Neutrophil (primary cell): ENCODE data around the gene ENOPH1.

Source experiments
- H3K27ac ChIP-seq: fragments of 200-600 bp; sonication (generic); 2 replicates; pipeline ENCODE4 v1.5.1; 2016; ENCODE audit warnings: mild to moderate bottlenecking, moderate library complexity
- H3K27me3 ChIP-seq: fragments of 200-600 bp; sonication (generic); 2 replicates; pipeline ENCODE4 v1.6.0; 2016; ENCODE audit warnings: mild to moderate bottlenecking
- H3K36me3 ChIP-seq: fragments of 200-600 bp; sonication (generic); 2 replicates; pipeline ENCODE4 v1.5.1; 2017
- H3K4me1 ChIP-seq, 2 experiments: fragments of 200-600 bp in 1 of 2; sonication (generic) in 1 of 2; 1 replicate in 1 of 2; 2 replicates in 1 of 2; pipeline versions ENCODE4 v1.5.1 to v1.6.1; 2013 to 2016; ENCODE audit warnings: low read depth in 1 of 2, low read length in 1 of 2, mild to moderate bottlenecking in 1 of 2, moderate library complexity in 1 of 2; ENCODE audit not compliant: control insufficient read depth in 1 of 2, insufficient read depth in 1 of 2
- H3K4me3 ChIP-seq, 2 experiments: fragments of 200-600 bp in 1 of 2; sonication (generic) in 1 of 2; 1 replicate in 1 of 2; 2 replicates in 1 of 2; pipeline ENCODE4 v1.5.1; 2013 to 2016; ENCODE audit warnings: low read depth in 1 of 2, low read length in 1 of 2, mild to moderate bottlenecking in 1 of 2, moderate library complexity in 1 of 2
- H3K9me3 ChIP-seq: fragments of 200-600 bp; sonication (generic); 2 replicates; pipeline ENCODE4 v1.5.1; 2016
- TF ChIP-seq, protein P1 (sequence below): fragments of 200-600 bp; sonication (generic); IDR thresholded peaks from 2 replicates; pipeline ENCODE4 v1.5.1; 2016; ENCODE audit warnings: antibody characterized with exemption

ENOPH1 gene

DNA sequence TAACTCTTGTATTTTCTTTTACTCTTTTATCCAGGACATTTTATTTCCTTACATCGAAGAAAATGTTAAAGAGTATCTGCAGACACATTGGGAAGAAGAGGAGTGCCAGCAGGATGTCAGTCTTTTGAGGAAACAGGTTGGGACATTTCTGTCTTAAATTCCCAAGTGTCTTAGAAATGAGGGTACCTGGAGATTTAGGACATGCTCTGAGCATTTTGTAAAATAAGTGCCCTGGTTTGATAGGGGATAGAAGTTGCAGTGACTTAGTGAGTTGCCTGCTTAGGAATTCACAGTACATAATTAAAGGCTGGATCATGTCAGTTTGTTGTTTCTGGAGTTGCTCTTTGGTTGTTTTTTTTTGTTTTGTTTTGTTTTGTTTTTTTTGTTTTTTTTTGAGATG, 17.5 kb downstream of the ENOPH1 start:
- no peaks in the 10 kb centered on the region for H3K9me3 ChIP-seq
- peaks cover 18% of the 10 kb centered on the region for H3K36me3 ChIP-seq
- H3K4me3 ChIP-seq = no peak overlapping the region
- TF ChIP-seq, protein P1, sequence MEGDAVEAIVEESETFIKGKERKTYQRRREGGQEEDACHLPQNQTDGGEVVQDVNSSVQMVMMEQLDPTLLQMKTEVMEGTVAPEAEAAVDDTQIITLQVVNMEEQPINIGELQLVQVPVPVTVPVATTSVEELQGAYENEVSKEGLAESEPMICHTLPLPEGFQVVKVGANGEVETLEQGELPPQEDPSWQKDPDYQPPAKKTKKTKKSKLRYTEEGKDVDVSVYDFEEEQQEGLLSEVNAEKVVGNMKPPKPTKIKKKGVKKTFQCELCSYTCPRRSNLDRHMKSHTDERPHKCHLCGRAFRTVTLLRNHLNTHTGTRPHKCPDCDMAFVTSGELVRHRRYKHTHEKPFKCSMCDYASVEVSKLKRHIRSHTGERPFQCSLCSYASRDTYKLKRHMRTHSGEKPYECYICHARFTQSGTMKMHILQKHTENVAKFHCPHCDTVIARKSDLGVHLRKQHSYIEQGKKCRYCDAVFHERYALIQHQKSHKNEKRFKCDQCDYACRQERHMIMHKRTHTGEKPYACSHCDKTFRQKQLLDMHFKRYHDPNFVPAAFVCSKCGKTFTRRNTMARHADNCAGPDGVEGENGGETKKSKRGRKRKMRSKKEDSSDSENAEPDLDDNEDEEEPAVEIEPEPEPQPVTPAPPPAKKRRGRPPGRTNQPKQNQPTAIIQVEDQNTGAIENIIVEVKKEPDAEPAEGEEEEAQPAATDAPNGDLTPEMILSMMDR = no peak
- no peaks in the 10 kb centered on the region for H3K27me3 ChIP-seq
- H3K27ac ChIP-seq = no peak overlapping the region
- no peaks in the 10 kb centered on the region for H3K4me1 ChIP-seq

DNA sequence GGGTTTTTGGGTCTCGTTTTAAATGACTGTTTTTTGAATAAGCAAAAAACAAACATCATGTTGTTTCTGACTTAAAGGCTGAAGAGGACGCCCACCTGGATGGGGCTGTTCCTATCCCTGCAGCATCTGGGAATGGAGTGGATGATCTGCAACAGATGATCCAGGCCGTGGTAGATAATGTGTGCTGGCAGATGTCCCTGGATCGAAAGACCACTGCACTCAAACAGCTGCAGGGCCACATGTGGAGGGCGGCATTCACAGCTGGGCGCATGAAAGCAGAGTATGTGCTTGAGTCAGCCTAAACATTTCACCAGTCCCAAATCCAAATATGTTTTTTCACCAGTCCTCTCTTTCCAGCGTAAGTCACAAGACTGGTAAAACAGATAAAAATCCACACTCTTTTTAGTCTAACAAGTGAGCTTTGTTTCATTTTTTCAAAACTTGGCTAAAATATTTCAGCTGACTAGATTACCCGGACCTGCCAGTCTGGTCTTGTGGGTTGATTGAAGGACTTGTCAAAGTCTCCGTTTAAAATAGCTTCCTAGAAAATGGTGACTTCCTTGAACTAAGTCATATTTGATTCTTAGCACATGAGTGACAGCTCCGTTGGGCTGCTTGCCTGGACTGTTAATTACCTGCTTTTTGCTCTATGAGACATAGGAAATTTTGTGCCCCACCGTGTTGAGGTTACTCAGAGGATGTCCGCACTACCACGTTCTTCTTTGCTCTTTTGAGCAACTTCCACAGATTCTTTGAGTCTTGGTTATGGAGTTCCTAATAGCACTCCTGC, 20.8 kb downstream of the ENOPH1 start:
- Histone ChIP-seq H3K36me3 (peaks cover 23% of the 10 kb centered on the region), H3K4me3 (no peak overlapping the region), H3K4me1 (no peaks in the 10 kb centered on the region), H3K9me3 (no peaks in the 10 kb centered on the region), H3K27me3 (no peaks in the 10 kb centered on the region), H3K27ac (no peak overlapping the region)
- TF ChIP-seq, protein P1 = no peak

DNA sequence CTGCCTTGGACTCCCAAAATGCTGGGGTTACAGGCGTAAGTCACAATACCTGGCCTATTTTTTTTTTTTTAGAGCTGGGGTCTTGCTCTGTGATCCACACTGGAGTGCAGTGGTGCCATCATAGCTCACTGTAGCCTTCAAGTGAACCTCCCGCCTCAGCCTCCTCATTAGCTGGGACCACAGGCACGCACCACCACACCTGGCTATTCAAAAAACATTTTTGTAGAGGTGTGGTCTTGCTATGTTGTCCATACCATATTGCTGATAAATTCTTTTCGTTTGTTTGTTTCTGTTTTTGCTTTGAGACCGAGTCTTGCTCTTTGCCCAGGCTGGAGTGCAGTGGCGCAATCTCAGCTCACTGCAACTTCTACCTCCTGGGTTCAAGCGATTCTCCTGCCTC, 21.6 kb downstream of the ENOPH1 start:
- H3K36me3 ChIP-seq = peaks cover 27% of the 10 kb centered on the region
- H3K27me3 ChIP-seq = no peaks in the 10 kb centered on the region
- H3K4me1 ChIP-seq = no peaks in the 10 kb centered on the region
- H3K4me3 ChIP-seq = no peak overlapping the region
- TF ChIP-seq, protein P1 = no peak
- H3K27ac ChIP-seq = no peak overlapping the region
- H3K9me3 ChIP-seq = no peaks in the 10 kb centered on the region

DNA sequence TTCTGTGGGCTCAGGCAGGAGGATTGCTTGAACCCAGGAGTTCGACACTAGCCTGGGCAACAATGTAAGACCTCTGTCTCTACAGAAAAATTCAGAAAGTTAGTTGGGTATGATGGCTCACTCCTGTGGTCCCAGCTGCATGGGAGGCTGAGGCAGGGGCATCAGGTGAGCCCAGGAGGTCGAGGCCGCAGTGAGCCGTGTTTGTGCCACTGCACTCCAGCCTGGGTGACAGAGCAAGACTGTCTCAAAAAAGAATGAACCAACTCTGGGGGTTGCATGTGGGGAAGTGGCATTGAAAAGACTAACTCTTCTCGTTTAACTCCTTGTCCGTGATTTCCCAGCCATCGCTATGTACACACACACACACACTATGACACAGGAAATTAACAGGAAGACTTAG, 26.9 kb downstream of the ENOPH1 start:
- Histone ChIP-seq H3K27me3 (no peaks in the 10 kb centered on the region), H3K9me3 (no peaks in the 10 kb centered on the region), H3K36me3 (peaks cover 26% of the 10 kb centered on the region), H3K4me1 (peaks cover 0 to 1% of the 10 kb centered on the region in 2 experiments), H3K27ac (no peak overlapping the region), H3K4me3 (no peak overlapping the region)
- TF ChIP-seq, protein P1 = no peak

DNA sequence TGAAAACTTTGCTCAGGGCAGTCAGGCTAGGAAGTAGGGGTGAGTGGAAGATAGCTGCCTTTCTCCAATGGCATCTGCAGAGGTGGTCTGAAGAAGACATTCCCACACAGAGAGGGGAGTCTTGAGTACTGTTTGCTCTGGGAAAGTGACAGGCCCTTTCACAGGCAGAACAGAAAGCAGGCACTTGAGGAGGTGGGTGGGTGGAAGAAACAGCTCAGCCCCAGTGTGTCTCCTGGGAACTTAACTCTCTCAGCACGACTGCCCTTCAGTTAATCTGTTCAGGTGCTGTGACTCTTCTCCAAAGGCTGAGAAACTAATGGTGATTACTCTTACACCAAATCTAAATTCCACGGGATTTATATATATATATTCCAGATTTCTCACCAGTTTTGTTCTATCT, 28.3 kb downstream of the ENOPH1 start:
- Histone ChIP-seq H3K27ac (no peak overlapping the region), H3K9me3 (no peaks in the 10 kb centered on the region), H3K4me1 (peaks cover 0 to 7% of the 10 kb centered on the region in 2 experiments), H3K36me3 (peaks cover 26% of the 10 kb centered on the region), H3K27me3 (no peaks in the 10 kb centered on the region), H3K4me3 (no peak overlapping the region)
- TF ChIP-seq, protein P1 = no peak
